HG02852 (cell line): ENCODE data around the gene SPP1.
"Not testable (repeated sequence)": the region's sequence is repeated elsewhere in the genome, so short reads cannot be mapped to it uniquely, and the experiment has no call there.

Source experiments
- ATAC-seq: cut with Tn5 transposase; IDR thresholded peaks from one replicate; pipeline ENCODE4 v1.9.1; 2021; ENCODE audit warnings: mild to moderate bottlenecking, moderate library complexity; ENCODE audit not compliant: unreplicated experiment

The SPP1 gene

GRCh38 chr4:87975466-87975865, at the start of gene SPP1:
Gene SPP1 (plus strand): TSS chr4:87975714. CDS start chr4:87976896, 1,182 bp downstream.
- peak; percentile 73 for ATAC-seq

- ATAC-seq, result no peak
Observed at GRCh38 chr4:87926554-87927098, 48.9 kb upstream of the SPP1 start.

DNA sequence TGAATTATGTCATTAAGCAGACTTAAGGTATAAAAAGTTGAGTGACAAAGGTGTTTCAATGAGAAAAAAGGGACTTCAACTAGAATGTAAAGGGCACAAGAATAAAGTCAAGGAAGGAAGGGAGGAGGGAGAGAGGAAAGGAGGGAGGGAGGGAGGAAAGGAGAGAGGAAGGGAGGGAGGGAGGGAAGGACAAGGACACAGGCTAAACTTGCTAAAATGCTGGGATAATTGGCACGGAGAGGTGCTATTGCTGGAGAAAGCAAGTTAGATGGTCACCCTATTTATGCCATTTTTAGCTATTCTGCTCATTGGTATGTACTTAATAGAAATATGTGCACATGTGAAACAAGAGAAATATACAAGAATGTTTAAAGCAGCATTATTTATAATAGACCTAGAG, 44.9 kb upstream of the SPP1 start:
- ATAC-seq, result no peak

GRCh38 chr4:87931932-87932331, 43.6 kb upstream of the SPP1 start:
- no peak for ATAC-seq

DNA sequence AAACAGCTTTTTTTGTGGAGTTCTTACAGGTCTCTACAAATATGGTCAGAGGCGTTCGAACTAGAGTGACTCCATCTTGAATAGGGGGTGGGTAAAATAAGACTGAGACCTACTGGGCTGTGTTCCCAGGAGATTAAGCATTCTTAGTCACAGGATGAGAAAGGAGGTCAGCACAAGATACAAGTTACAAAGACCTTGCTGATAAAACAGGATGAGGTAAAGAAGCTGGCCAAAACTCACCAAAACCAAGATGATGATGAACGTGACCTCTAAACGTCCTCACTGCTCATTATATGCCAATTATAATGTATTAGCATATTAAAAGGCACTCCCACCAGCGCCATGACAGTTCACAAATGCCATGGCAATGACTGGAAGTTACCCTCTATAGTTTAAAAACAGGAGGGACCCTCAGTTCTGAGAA, 42.8 kb upstream of the SPP1 start:
- ATAC-seq, result no peak

- no peak for ATAC-seq
Observed at GRCh38 chr4:87933337-87933736, 42.2 kb upstream of the SPP1 start.

DNA sequence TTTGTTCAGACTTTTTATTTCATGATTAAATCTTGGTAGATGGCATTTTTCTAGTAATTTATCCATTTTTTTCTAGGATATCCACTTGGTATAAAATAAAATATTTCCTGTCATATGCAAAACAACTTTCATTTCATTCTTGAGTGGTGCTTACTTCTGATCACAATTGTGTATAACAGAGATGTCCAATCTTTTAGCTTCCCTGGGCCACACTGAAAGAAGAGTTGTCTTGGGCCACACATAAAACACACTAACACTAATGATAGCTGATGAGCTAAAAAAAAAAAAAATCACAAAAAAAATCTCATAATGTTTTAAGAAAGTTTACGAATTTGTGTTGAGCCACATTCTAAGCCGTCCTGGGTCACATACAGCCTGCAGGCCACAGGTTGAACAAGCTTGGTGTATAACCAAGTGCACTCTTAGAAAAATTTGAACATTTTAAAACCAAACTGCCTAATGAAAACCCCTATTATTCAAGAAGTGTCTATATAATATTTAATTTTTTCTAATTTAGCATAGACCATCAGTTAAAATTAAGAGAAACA, 41.3 kb upstream of the SPP1 start:
- no peak for ATAC-seq

DNA sequence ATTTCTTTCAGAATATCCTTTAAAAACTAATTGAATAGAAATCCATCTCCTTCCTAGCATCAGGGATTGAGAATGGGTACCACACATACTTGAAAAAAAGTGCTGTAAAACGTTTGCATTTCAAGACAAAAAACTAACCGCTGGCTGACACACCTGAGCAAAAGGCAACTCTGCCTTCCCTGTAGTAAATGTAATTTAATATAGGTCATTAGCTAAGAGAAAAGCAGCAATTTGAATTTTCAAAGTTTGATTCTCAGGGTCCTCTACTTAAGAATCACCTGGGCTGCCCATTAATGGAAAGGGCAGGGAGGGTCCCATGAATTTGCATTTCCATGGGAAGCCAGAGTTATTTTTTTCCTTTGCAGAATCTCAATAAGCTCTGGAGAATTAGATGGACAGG, 40.5 kb upstream of the SPP1 start:
- ATAC-seq, result no peak

DNA sequence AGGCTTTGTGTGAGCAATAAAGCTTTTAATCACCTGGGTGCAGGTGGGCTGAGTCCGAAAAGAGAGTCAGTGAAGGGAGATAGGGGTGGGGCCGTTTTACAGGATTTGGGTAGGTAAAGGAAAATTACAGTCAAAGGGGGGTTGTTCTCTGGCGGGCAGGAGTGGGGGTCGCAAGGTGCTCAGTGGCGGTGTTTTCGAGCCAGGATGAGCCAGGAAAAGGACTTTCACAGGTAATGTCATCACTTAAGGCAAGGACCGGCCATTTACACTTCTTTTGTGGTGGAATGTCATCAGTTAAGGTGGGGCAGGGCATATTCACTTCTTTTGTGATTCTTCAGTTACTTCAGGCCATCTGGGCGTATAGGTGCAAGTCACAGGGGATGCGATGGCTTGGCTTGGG, 39.6 kb upstream of the SPP1 start:
- ATAC-seq, result not testable (repeated sequence)

GRCh38 chr4:87937523-87937922, 38.0 kb upstream of the SPP1 start:
- ATAC-seq, result no peak

DNA sequence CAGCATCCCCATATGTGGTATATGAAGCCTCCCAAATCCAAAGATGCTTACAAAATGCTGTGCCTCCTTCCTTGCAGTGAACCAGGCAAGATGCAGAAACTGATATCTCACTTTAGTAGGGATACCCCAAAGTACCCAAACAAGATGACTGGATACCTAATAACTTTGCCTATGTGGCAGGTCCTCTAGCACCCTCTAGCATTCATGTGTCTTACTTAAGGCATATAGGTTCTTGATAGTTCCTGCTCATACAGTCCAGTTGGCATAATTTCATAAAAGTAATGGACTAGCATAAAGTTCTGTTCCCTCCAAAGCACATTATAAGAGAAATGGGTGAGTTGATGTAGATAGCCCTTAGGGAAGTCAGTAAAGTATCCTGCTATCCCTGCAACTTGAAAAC, 36.8 kb upstream of the SPP1 start:
- ATAC-seq, result no peak

DNA sequence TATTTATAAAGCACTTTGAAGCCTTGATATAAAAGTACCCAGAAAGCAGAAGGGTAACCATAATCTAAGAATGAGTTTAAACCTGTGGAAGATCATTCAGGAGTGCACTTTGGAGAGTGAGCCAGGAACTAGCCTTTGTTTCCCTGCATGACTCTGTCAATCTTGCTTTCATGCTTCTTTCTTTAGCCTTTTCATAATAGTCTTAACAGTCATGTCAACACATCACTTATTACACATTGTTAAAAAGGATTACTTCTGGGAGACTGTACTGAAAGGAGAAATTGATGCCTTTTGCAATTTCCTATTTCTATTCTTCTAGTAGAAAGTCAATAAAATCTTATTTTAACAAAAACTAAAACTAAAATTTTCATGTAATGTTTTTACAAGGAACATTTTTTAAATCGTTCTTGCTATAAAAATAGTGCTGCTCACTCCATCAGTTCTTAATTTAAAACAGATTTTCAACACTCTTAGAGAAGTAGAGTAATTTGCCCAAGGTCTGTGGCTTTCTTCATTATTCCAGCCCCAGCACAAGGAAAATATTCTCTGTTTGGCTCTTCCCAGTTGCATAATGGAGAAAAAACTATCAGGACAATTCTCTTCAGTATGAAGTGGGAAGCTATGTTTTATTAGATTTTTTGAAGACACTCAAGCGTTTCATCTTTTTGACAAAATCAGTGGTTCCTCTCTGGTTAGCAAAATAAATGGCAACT, 35.4 kb upstream of the SPP1 start:
- no peak for ATAC-seq

DNA sequence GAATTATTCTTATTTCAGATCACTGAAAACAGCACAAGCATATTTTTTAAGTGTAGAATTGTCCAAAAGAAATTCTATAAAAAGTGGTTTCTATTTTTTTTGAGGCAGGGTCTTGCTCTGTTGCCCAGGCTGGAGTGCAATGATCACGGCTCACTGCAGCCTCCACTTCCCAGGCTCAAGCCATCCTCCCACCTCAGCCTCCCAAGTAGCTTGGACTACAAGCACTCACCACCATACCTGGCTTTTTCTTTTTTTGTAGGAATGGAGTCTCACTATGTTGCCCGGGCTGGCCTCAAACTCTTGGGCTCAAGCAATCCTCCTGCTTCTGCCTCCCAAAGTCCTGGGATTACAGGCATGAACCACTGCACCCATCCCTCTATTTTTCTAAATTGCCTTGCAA, 34.7 kb upstream of the SPP1 start:
- not testable (repeated sequence) for ATAC-seq

DNA sequence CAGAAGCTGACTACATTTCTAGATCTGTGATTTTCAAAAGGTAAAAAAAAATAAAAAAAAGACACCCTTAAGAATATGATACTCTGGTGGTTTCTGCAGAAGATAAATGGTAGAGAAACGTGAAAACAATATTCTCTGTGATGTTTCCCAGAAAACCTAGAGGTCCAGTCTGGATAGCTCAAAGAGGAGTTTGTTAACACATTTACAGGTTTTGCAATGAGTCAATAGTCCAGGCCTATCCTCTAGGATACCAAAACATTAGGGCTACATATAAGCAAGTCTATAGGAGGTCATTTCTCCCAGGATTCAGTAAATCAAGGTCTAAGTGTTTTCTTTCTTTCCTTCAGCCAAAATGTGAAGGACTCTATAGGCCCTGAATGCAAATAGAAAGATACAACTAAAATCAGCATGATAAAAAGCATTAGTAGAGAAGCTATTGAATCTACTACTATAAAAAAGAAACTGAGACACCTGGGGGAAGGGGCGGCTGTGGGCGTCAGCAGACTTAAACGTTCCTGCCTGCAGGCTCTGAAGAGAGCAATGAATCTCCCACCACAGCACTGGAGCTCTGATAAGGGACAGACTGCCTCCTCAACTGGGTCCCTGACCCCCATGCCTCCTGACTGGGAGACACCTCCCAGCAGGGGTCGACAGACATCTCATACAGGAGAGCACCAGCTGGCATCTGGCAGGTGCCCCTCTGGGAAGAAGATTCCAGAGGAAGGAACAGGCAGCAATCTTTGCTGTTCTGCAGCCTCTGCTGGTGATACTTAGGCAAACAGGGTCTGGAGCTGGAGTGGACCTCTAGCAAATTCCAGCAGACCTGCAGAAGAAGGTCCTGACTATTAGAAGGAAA, 33.7 kb upstream of the SPP1 start:
- no peak for ATAC-seq

- no peak for ATAC-seq
Observed at GRCh38 chr4:87943660-87944149, 31.8 kb upstream of the SPP1 start.

DNA sequence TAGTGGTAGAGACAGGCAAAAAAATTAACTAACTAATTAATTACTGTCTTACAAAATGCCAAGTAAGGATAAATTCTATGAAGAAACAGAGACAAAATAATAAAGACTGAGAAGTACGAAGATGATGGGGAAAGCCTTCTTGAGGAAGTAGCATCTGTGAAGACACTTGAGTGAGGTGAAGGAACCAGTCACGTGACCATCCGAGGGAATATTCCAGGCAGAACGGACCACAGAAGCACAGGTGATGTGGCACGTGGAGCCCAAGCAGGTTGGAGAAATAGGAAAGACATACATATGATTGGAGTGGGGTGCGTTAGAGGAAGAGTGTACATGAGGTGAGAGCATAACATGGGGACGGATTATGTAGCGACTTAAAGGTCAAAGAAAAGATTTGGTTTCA, 30.5 kb upstream of the SPP1 start:
- ATAC-seq, result no peak

GRCh38 chr4:87946766-87947165, 28.7 kb upstream of the SPP1 start:
- ATAC-seq, result no peak

GRCh38 chr4:87947381-87948160, 27.9 kb upstream of the SPP1 start:
- no peak for ATAC-seq

DNA sequence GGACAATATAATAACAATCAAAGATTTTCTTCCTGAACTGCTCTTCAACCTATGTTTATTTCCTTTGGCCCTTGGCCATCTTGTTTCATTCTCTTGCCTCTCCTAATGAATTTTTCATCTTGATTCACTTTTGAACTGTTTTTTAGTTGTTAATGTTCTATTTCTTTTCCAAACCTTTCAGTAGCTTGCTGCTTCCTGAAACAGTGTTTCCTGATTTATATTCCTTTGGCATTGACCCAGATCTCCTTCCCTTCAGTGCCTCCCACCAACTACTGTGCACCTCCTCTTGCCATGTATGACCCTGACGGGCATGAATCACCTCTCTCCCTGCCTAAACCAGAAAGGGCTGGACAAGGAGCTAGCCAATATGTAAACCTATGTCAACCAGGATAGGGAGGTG, 25.6 kb upstream of the SPP1 start:
- no peak for ATAC-seq

GRCh38 chr4:87950493-87950892, 25.0 kb upstream of the SPP1 start:
- no peak for ATAC-seq
